Activated B cell treated with CpG ODN at 0.5 μM for 24 hours (primary cell): ENCODE measurements around the gene HINT3. TPM values are rescaled to one million over a fixed set of nuclear protein-coding genes. Genes with fewer than 3 reads are reported as not detected.

Experiments
- ATAC-seq: fragments of 200-7000 bp; cut with Tn5 transposase; one replicate; pipeline ENCODE4 v1.10.0; 2021; ENCODE audit warnings: low read depth, mild to moderate bottlenecking, moderate library complexity
- CTCF ChIA-PET: fragments of 350-600 bp; sonication (Branson Sonifier 250); formaldehyde crosslinking; loops from one replicate; lab custom pipeline; 2021; ENCODE audit warnings: antibody characterized with exemption; lab: Charles Lee
- POLR2A ChIA-PET: fragments of 350-600 bp; sonication (Branson Sonifier 250); formaldehyde crosslinking; loops from one replicate; lab custom pipeline; 2021; ENCODE audit warnings: antibody characterized with exemption; lab: Charles Lee
- DNase-seq: peaks from one replicate; pipeline ENCODE4 v3.0.0; 2022
- H3K27ac Mint-ChIP-seq: one replicate; pipeline ENCODE4 v1.8.0; 2020; ENCODE audit warnings: mixed read lengths
- H3K27me3 Mint-ChIP-seq: one replicate; pipeline ENCODE4 v1.8.0; 2021; ENCODE audit warnings: mixed read lengths
- H3K36me3 Mint-ChIP-seq: one replicate; pipeline ENCODE4 v1.8.0; 2021; ENCODE audit warnings: low read depth, mixed read lengths
- H3K4me1 Mint-ChIP-seq: one replicate; pipeline ENCODE4 v1.8.0; 2021; ENCODE audit warnings: mixed read lengths
- H3K4me3 Mint-ChIP-seq: one replicate; pipeline ENCODE4 v1.8.0; 2020; ENCODE audit warnings: mild to moderate bottlenecking, mixed read lengths
- H3K9me3 Mint-ChIP-seq: one replicate; pipeline ENCODE4 v1.8.0; 2020; ENCODE audit warnings: mixed read lengths
- intact Hi-C: fragments of 100-400 bp; cut with micrococcal nuclease; formaldehyde crosslinking; loops from one replicate; pipeline ENCODE4 v1.15.1; 2024
- total RNA-seq: library from RNA; stranded (reverse); gene quantifications from 2 replicates; pipeline ENCODE4 v1.2.3, GENCODE V29; 2022
- TF ChIP-seq, protein P1 (sequence below): fragments of 200-600 bp; IDR thresholded peaks from one replicate; pipeline ENCODE4 v1.8.0; 2022; ENCODE audit warnings: antibody characterized with exemption, mild to moderate bottlenecking

Gene HINT3
- total RNA-seq, 1 donor from 2014 or later, result 11.1 TPM

DNA sequence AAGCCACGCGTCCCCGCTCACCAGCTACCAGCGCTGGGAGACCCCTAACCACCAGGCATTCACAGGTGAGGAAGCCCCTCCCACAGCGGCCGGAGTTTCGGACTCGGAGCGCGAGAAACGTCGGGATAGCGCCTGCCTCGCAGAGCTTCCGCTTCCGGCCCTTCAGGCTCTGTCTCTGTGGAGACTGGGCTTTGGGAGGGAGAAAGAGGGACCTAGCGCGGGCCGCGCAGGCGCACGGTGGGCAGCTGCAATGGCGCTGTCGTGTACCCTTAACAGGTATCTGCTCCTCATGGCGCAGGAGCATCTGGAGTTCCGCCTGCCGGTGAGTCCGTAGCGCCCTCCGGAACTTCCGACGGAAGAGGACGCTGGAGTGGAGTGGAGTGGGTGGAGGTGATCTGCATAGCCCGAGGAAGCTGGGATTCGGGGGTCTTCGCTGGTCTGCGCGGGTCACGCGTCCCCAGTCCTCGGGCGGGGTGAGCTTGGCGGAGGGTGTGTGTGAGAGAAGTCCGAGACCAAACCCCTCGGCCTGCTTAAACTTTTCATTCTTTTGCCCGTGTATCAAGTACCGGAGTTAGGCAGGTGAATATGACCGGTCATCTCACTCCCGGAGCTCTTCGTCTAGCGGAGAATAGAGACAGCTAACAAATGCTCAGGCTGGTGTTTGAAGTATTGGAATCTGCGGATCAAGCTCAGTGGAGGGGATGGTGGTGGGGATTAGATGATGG is 29.9 kb downstream of the HINT3 start, which contains the start of gene TRMT11:
Gene TRMT11, plus strand, starts transcription at position 240 of the 725 bp plus-strand sequence. Its CDS starts 11 bp downstream, at position 251.
- ATAC-seq, result peak; percentile 95
- H3K27me3 Mint-ChIP-seq, result no peaks in the 10 kb centered on the region
- peak within 1 kb of the TSS; percentile 25 for H3K4me3 Mint-ChIP-seq
- DNase-seq, result peak; percentile 70
- POLR2A ChIA-PET, result interaction anchor here (0.5 to 2.3 kb wide), 15 partner anchors 9 to 1355 kb away, joined by 3 to 23 read pairs (median 4); partner anchors contain the start of genes HDDC2, HEY2, HINT3 and NCOA7
- CTCF ChIA-PET, result interaction anchor here (1.0 to 2.0 kb wide), 7 partner anchors 9 to 206 kb away, joined by 3 to 18 read pairs (median 4); partner anchors contain the start of gene HINT3
- intact Hi-C loops, result loop anchor here (1.0 to 5.0 kb wide), 3 partner anchors 30 to 674 kb away; partner anchors contain the start of gene HINT3
- TF ChIP-seq, protein P1, sequence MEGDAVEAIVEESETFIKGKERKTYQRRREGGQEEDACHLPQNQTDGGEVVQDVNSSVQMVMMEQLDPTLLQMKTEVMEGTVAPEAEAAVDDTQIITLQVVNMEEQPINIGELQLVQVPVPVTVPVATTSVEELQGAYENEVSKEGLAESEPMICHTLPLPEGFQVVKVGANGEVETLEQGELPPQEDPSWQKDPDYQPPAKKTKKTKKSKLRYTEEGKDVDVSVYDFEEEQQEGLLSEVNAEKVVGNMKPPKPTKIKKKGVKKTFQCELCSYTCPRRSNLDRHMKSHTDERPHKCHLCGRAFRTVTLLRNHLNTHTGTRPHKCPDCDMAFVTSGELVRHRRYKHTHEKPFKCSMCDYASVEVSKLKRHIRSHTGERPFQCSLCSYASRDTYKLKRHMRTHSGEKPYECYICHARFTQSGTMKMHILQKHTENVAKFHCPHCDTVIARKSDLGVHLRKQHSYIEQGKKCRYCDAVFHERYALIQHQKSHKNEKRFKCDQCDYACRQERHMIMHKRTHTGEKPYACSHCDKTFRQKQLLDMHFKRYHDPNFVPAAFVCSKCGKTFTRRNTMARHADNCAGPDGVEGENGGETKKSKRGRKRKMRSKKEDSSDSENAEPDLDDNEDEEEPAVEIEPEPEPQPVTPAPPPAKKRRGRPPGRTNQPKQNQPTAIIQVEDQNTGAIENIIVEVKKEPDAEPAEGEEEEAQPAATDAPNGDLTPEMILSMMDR, result no peak
- H3K4me1 Mint-ChIP-seq, result peaks cover 9% of the 10 kb centered on the region
- H3K27ac Mint-ChIP-seq, result no peak within 1 kb of the TSS
- no peaks in the 10 kb centered on the region for H3K9me3 Mint-ChIP-seq
- H3K36me3 Mint-ChIP-seq, result no peaks in the 10 kb centered on the region

DNA sequence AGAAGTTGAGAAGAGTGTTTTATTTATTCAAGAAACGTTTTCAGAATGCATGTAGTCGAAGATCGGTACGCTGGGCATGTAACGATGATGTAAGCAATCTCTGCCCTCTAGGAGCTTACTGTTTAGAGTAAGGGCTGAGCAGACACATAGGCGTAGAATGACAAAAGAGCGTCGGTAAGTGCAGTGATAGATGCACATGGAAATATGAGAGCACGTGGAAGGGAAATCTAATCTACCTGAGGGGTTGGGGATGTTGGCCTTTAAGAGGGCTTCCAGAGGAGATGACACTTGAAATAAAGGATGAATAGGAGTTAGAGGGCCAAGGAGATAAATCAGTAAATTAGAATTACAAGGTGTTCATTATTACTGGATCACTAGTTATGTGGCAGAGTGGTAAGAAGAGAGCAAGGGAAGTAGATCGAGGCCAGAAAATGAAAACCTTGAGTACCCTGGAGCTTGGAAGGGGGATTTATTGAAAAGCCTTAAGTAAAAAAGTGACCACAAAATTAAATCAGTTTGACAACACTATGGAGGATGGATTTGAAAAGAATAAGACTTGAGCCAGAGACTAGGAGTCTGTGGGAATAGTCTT is 30.6 kb downstream of the HINT3 start:
- Mint-ChIP-seq H3K9me3 (no peaks in the 10 kb centered on the region), H3K4me1 (peaks cover 9% of the 10 kb centered on the region), H3K36me3 (no peaks in the 10 kb centered on the region), H3K27me3 (no peaks in the 10 kb centered on the region), H3K4me3 (no peak overlapping the region), H3K27ac (no peak overlapping the region)
- TF ChIP-seq, protein P1, result no peak
- DNase-seq (no peak), ATAC-seq (peak; percentile 33)
- intact Hi-C loops, result loop anchor here (5.0 kb wide), 1 partner anchor 675 kb away; no protein-coding TSS in a partner anchor
- ChIA-PET CTCF (interaction anchor here (1.0 to 2.0 kb wide), 7 partner anchors 8 to 207 kb away, joined by 3 to 18 read pairs (median 4); partner anchors contain the start of gene HINT3), POLR2A (interaction anchor here (1.2 to 2.3 kb wide), 9 partner anchors 8 to 1354 kb away, joined by 3 to 23 read pairs (median 9); partner anchors contain the start of genes HDDC2, HEY2, HINT3 and NCOA7)

DNA sequence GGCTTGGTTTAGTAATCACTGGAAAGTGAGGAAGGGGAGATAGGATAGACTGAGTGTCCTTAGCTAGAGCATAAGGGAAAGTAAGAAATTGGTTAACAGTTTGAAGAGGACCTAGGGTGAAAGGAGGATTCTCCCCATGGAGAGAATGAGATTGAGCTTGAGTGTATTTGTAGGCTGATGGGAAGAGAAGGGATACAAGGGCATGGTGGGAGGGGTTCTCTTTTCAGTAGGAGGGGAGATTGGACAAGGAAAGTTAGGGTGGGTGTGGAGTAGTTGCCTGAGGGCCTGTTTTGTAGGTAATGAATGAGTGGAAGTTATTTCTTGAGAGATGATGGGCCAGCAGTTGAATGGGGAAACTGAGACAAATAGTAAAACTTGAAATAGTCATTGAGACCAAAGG is 31.7 kb downstream of the HINT3 start:
- ATAC-seq, result no peak
- TF ChIP-seq, protein P1, result no peak
- DNase-seq, result no peak
- Mint-ChIP-seq H3K4me1 (peaks cover 9% of the 10 kb centered on the region), H3K9me3 (no peaks in the 10 kb centered on the region), H3K27ac (no peak overlapping the region), H3K4me3 (no peak overlapping the region), H3K27me3 (no peaks in the 10 kb centered on the region), H3K36me3 (no peaks in the 10 kb centered on the region)
- intact Hi-C loops, result loop anchor here (5.0 kb wide), 1 partner anchor 676 kb away; no protein-coding TSS in a partner anchor
- POLR2A ChIA-PET, result no interaction called here
- CTCF ChIA-PET, result no interaction called here

DNA sequence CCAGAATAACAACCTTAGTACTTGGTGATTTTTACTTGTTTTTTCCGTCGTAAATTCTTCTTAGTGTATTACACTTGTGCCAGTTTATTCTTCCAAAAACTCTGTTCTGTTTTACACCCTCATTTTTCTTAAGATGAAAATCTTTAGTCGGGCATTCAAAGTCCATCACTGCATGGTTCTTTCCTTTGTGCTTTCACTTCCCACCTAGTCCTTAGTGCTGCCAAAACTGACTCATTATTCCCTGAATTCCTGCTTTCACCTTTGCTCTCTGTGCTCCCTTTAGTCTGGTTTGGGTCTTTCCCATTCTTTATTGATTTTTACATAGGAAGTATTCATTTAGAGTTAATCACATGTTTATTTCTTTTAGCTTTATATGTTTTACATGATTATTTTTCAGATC is 33.1 kb downstream of the HINT3 start:
- Mint-ChIP-seq H3K36me3 (no peaks in the 10 kb centered on the region), H3K27ac (no peak overlapping the region), H3K4me1 (peaks cover 9% of the 10 kb centered on the region), H3K4me3 (no peak overlapping the region), H3K9me3 (no peaks in the 10 kb centered on the region), H3K27me3 (no peaks in the 10 kb centered on the region)
- DNase-seq, result no peak
- ChIA-PET CTCF (no interaction called here), POLR2A (no interaction called here)
- intact Hi-C loops, result loop anchor here (5.0 to 10.0 kb wide), 2 partner anchors 355 to 677 kb away; partner anchors contain the start of gene CENPW
- TF ChIP-seq, protein P1, result no peak
- no peak for ATAC-seq
